DND-41 (cell line): ENCODE measurements around the gene IL21R.

Experiments used
- ATAC-seq: fragments of 200-7000 bp; cut with Tn5 transposase; 3 replicates; pipeline ENCODE4 v1.9.1; 2021; ENCODE audit warnings: low read depth; ENCODE audit not compliant: insufficient read depth
- DNase-seq: peaks from one replicate; pipeline ENCODE4 v3.0.0-alpha.2; 2020
- H2AFZ ChIP-seq: 2 replicates; pipeline ENCODE4 v1.6.0; 2012; ENCODE audit warnings: low read depth, low read length
- H3K27ac ChIP-seq: 2 replicates; pipeline ENCODE4 v1.5.1; 2012; ENCODE audit warnings: low read length, inconsistent platforms
- H3K27me3 ChIP-seq: fragments of 200-600 bp; sonication (generic); 2 replicates; pipeline ENCODE4 v1.6.0; 2012; ENCODE audit warnings: low read length, mild to moderate bottlenecking, inconsistent platforms; ENCODE audit not compliant: insufficient read depth, poor library complexity
- H3K36me3 ChIP-seq: 2 replicates; pipeline ENCODE4 v1.5.1; 2012; ENCODE audit warnings: low read length, inconsistent platforms; ENCODE audit not compliant: insufficient read depth
- H3K4me1 ChIP-seq: 2 replicates; pipeline ENCODE4 v1.5.1; 2012; ENCODE audit warnings: mild to moderate bottlenecking, low read length; ENCODE audit not compliant: insufficient read depth
- H3K4me2 ChIP-seq: 2 replicates; pipeline ENCODE4 v1.6.0; 2012; ENCODE audit warnings: mild to moderate bottlenecking, moderate library complexity, low read length, inconsistent platforms; ENCODE audit not compliant: insufficient read depth
- H3K4me3 ChIP-seq, 2 experiments: fragments of 200-600 bp in 1 of 2; shearing (Covaris generic) in 1 of 2; 2 replicates each; pipeline ENCODE4 v1.5.1; 2012 to 2016; ENCODE audit warnings: inconsistent platforms in 2 of 2, low read length in 2 of 2, mild to moderate bottlenecking in 2 of 2, low read depth in 1 of 2, moderate library complexity in 1 of 2
- H3K79me2 ChIP-seq: 2 replicates; pipeline ENCODE4 v1.6.0; 2012; ENCODE audit warnings: low read length, inconsistent platforms; ENCODE audit not compliant: insufficient read depth
- H3K9ac ChIP-seq: 2 replicates; pipeline ENCODE4 v1.6.0; 2012; ENCODE audit warnings: low read depth, mild to moderate bottlenecking, inconsistent platforms, low read length, moderate library complexity
- H3K9me3 ChIP-seq: 2 replicates; pipeline ENCODE4 v1.5.1; 2012; ENCODE audit warnings: low read length, moderate library complexity, mild to moderate bottlenecking, inconsistent platforms; ENCODE audit not compliant: insufficient read depth, severe bottlenecking
- H4K20me1 ChIP-seq: 2 replicates; pipeline ENCODE4 v1.6.0; 2012; ENCODE audit warnings: low read length; ENCODE audit not compliant: insufficient read depth
- EZH2 ChIP-seq: IDR thresholded peaks from 3 replicates; pipeline ENCODE4 v1.6.1; 2012; ENCODE audit warnings: borderline replicate concordance, low read depth, mild to moderate bottlenecking, moderate library complexity, low read length, inconsistent platforms; ENCODE audit not compliant: severe bottlenecking
- TF ChIP-seq, protein P1 (sequence below): IDR thresholded peaks from 2 replicates; pipeline ENCODE4 v1.5.1; 2012; ENCODE audit warnings: borderline replicate concordance, low read length, moderate library complexity, mild to moderate bottlenecking; ENCODE audit not compliant: poor library complexity, severe bottlenecking; ENCODE audit errors: extremely low read depth

Gene IL21R

DNA sequence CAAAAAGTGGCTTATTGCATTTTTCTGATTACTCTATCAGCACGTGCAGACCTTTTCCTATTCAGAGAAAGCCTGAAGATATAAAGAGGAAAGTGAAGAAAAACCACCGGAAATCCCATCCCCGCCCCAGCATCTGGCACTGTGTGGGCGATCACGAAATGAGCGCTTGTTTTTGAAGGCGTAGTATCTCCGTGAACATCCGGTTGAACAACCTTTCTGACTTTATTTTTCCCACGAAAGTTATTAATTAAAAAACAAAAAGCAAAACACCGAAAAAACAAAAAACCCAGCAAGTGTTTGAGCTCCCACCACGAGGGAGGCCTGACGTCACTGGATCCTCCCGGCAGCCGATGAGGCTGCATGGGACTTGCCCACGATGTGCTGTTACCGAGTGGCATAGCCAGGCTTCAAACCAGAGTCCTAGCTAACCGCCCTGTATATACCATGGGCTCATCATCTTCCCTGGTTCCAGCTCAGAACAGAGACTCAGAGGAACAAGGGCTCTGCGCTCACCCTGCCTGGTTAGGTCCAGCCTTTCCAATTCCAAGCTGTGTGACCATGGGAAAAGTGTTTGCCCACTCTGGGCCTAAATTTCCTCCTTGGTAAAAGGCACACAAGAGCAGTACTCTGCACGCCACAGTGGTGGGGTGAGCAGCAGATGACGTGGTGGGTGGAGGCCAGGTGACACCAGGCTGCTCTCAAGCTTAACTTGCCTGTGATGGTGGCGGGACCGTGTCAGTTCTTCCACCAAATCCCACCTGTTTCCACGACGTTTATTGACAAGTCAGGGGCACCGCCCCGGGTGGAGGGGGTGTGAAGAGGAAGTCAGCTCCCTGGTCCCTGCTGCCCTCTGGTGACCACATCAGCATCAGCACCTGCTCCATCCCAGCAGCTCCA, 34.3 kb upstream of the IL21R start:
- TF ChIP-seq, protein P1, sequence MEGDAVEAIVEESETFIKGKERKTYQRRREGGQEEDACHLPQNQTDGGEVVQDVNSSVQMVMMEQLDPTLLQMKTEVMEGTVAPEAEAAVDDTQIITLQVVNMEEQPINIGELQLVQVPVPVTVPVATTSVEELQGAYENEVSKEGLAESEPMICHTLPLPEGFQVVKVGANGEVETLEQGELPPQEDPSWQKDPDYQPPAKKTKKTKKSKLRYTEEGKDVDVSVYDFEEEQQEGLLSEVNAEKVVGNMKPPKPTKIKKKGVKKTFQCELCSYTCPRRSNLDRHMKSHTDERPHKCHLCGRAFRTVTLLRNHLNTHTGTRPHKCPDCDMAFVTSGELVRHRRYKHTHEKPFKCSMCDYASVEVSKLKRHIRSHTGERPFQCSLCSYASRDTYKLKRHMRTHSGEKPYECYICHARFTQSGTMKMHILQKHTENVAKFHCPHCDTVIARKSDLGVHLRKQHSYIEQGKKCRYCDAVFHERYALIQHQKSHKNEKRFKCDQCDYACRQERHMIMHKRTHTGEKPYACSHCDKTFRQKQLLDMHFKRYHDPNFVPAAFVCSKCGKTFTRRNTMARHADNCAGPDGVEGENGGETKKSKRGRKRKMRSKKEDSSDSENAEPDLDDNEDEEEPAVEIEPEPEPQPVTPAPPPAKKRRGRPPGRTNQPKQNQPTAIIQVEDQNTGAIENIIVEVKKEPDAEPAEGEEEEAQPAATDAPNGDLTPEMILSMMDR, result peak; percentile 83
- no peak for TF ChIP-seq EZH2
- Histone ChIP-seq H3K27ac (peak overlapping the region; percentile 95), H3K79me2 (no peaks in the 10 kb centered on the region), H3K4me1 (peaks cover 49% of the 10 kb centered on the region), H3K4me3 (peak overlapping the region in 1 of 2 experiments; percentile 40; a peak in 2 of 4 replicates), H4K20me1 (no peaks in the 10 kb centered on the region), H3K27me3 (no peaks in the 10 kb centered on the region), H2AFZ (peak overlapping the region; percentile 62), H3K9me3 (no peaks in the 10 kb centered on the region), H3K36me3 (peaks cover 14% of the 10 kb centered on the region), H3K9ac (peak overlapping the region; percentile 64), H3K4me2 (peak overlapping the region; percentile 60)
- DNase-seq (peak; percentile 93), ATAC-seq (peak; percentile 82)

GRCh38 chr16:27368358-27368722, 33.6 kb upstream of the IL21R start:
- Histone ChIP-seq H3K27ac (peak overlapping the region; percentile 95), H3K79me2 (no peaks in the 10 kb centered on the region), H3K36me3 (peaks cover 8% of the 10 kb centered on the region), H3K4me1 (peaks cover 56% of the 10 kb centered on the region), H3K4me2 (peak overlapping the region; percentile 60), H3K9me3 (no peaks in the 10 kb centered on the region), H4K20me1 (no peaks in the 10 kb centered on the region), H3K27me3 (no peaks in the 10 kb centered on the region), H3K9ac (peak overlapping the region; percentile 64), H3K4me3 (peak overlapping the region in 1 of 2 experiments; percentile 40; a peak in 1 of 4 replicates), H2AFZ (peak overlapping the region; percentile 2; the same call in 1 of the 2 replicates)
- DNase-seq (no peak), ATAC-seq (no peak)
- no peak for TF ChIP-seq EZH2
- TF ChIP-seq, protein P1, result no peak

DNA sequence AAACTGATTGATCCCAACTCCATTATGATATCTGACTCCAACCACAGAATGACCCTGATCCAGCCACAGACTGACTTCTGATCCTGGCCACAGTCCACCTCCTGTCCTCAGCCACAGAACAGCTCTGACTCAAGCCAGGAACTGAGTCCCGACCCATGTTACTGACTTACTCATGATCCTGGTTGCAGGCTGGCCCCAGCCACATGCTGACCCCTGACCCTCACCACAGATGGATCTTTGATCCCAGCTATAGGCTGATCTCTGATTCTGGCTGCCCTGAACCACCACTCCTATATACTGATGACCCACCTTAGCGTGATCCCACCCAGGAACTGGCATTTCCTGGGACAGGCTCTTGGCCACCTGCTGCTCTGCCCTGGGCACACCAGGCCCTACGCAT, 32.2 kb upstream of the IL21R start:
- TF ChIP-seq EZH2, result no peak
- TF ChIP-seq, protein P1, result no peak
- Histone ChIP-seq H3K9ac (no peak overlapping the region), H3K4me2 (no peak overlapping the region), H3K27ac (peak overlapping the region; percentile 61), H3K4me1 (peaks cover 64% of the 10 kb centered on the region), H3K4me3 (no peak overlapping the region), H3K36me3 (no peaks in the 10 kb centered on the region), H3K79me2 (no peaks in the 10 kb centered on the region), H3K9me3 (no peaks in the 10 kb centered on the region), H2AFZ (no peak overlapping the region), H3K27me3 (no peaks in the 10 kb centered on the region), H4K20me1 (no peaks in the 10 kb centered on the region)
- DNase-seq (no peak), ATAC-seq (no peak)

DNA sequence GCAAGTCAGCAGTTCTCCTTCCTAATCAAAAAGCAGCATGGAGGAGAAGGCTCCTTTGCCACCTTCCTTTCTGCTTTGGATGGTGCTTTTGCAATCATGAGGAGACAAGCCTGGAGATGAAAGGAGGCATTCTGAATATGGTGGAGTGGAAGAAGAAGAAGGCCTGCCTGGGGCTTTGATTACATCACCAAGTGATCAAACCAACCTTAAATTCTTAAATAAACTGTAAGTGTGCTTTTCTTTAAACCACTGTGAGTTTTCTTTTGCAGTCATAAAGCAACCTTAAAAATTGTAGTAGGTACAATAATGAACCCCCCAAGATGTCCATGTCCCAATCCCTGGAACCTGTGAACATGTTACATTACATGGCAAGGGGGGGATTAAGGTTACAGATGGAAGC, 31.7 kb upstream of the IL21R start:
- no peak for DNase-seq
- Histone ChIP-seq H3K27ac (peak overlapping the region; percentile 61), H3K9me3 (no peaks in the 10 kb centered on the region), H3K9ac (no peak overlapping the region), H3K27me3 (no peaks in the 10 kb centered on the region), H3K4me1 (peaks cover 69% of the 10 kb centered on the region), H3K36me3 (no peaks in the 10 kb centered on the region), H4K20me1 (no peaks in the 10 kb centered on the region), H3K4me2 (no peak overlapping the region), H3K79me2 (no peaks in the 10 kb centered on the region), H3K4me3 (no peak overlapping the region), H2AFZ (no peak overlapping the region)
- no peak for ATAC-seq
- TF ChIP-seq EZH2, result no peak
- TF ChIP-seq, protein P1, result no peak
